SKM-1 treated with dmso at 0.1 percent for 144 hours (cell line): Measurements from ENCODE around the gene GGA2.

Experiments used
- DNase-seq: peaks from one replicate; lab custom pipeline; 2025; ENCODE audit not compliant: unreplicated experiment; lab: John Stamatoyannopoulos, UW

The GGA2 gene

GRCh38 chr16:23420011-23420410, 90.3 kb downstream of the GGA2 start:
- no peak for DNase-seq

- DNase-seq, result no peak
Observed at GRCh38 chr16:23416816-23417215, 93.5 kb downstream of the GGA2 start.

DNA sequence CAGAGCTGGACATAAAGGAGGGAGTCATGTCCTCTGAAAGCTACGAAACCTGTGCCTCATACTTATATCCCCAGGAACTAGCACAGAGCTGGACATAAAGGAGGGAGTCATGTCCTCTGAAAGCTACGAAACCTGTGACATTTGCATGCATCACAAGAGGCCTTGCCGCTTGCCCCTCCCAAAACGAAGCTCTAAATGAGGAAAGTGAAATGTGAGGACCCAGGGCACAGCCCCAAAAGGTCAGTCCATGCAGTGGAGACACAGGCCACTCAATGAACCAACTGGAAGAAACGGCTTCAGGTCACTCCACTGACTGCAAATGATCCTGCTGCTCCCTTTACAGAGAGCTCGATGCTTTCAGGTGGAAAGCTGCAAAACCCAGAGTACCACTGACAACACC, 95.6 kb downstream of the GGA2 start:
- no peak for DNase-seq
